HG02763 (cell line): ENCODE measurements around the gene GGTLC2.
"Not testable (repeated sequence)": the region's sequence is repeated elsewhere in the genome, so short reads cannot be mapped to it uniquely, and the experiment has no call there.

ENCODE experiments used
- ATAC-seq: cut with Tn5 transposase; IDR thresholded peaks from one replicate; pipeline ENCODE4 v1.9.1; 2021; ENCODE audit warnings: mild to moderate bottlenecking, moderate library complexity; ENCODE audit not compliant: unreplicated experiment

GGTLC2 gene

DNA sequence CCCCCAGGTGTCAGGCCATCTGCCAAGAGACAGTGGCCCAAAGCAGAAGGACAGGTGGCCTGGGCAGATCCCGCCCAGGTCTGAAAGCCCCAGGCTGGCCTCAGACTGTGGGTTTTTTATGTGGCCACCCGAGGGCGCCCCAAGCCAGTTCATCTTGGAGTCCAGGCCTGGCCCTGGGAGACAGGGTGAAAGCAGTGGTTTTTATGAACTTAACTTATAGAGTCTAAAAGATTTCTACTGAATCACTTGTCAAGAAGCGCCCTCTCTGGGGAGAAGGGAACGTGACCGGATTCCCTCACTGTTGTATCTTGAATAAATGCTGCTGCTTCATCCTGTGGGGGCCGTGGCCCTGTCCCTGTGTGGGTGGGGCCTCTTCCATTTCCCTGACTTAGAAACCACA is 8.2 kb upstream of the GGTLC2 start:
- ATAC-seq = not testable (repeated sequence)

- not testable (repeated sequence) for ATAC-seq
These were observed 6.1 kb upstream of the GGTLC2 start for GRCh38 chr22:22638313-22638712.

- ATAC-seq = not testable (repeated sequence)
These were observed 2.2 kb upstream of the GGTLC2 start for GRCh38 chr22:22642255-22642654.

GRCh38 chr22:22645969-22646368 is 1.6 kb downstream of the GGTLC2 start:
- not testable (repeated sequence) for ATAC-seq

DNA sequence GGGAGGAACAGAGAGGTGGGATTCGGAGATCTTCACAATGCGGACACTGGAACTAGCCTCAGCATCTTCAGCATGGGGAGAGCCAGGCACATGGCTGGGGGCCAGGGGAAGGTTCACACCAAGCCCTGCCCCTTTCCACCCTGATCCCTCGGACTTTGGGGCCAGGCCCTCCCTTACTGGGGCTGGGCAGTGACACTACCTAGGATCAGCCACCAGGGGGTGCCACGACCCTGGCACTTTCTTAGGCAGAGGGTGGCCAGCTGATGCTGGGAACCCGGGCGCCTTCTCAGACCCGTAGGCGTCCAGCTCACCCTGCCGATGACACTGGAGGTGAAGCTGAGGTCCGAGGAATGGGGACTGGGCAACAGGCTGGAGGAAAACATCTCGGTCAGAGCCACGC is 3.5 kb downstream of the GGTLC2 start:
- ATAC-seq = not testable (repeated sequence)

- not testable (repeated sequence) for ATAC-seq
These were observed 4.6 kb downstream of the GGTLC2 start for GRCh38 chr22:22648863-22649536.

- not testable (repeated sequence) for ATAC-seq
These were observed 5.3 kb downstream of the GGTLC2 start for GRCh38 chr22:22649761-22650160.

DNA sequence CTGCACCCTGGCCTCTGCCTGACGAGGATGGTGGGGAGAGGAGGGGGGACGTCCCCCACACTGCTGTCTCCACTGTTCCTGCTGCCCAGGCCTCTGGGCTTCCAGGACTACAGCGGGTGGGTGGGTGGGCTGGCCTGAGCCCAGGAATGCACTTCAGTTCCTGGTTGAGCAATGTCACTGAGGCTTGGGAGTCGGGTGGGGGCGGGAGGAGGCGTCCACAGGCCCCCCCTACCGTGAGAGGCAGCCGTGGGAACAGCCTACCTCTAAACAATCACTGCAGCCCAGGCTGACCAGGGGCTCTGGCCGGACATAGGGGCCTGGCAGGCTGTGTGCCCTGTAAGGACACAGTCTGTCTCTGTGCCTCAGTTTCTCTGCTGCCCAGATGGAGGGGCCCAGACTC is 6.0 kb downstream of the GGTLC2 start:
- not testable (repeated sequence) for ATAC-seq

- not testable (repeated sequence) for ATAC-seq
These were observed 6.5 kb downstream of the GGTLC2 start for GRCh38 chr22:22650803-22651515.

- not testable (repeated sequence) for ATAC-seq
These were observed 7.2 kb downstream of the GGTLC2 start for GRCh38 chr22:22651593-22651992.

GRCh38 chr22:22652102-22652501 is 7.7 kb downstream of the GGTLC2 start:
- ATAC-seq = not testable (repeated sequence)

GRCh38 chr22:22652573-22652972 is 8.2 kb downstream of the GGTLC2 start:
- not testable (repeated sequence) for ATAC-seq

- not testable (repeated sequence) for ATAC-seq
These were observed 9.4 kb downstream of the GGTLC2 start for GRCh38 chr22:22653677-22654381.

GRCh38 chr22:22655452-22656290 is 11.3 kb downstream of the GGTLC2 start:
- no peak for ATAC-seq

DNA sequence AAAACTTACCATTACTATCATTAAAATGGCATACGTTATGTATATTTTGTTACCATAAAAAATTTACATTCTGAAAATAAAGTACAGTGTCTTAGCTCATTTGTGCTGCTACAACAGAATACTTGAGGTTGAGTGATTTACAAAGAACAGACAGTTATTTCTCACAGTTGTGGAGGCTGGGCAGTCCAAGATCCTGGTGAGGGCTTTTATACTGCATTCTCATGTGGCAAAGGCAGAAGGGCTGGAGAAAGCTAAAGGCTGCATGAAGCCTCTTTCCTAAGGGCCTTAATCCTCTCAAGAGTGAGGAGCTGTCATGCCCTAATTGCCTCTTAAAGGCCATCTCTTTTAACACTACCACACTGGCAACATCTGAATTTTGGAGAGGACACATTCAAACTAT is 13.3 kb downstream of the GGTLC2 start:
- ATAC-seq = no peak

GRCh38 chr22:22661275-22661674 is 16.9 kb downstream of the GGTLC2 start:
- no peak for ATAC-seq

GRCh38 chr22:22662095-22662494 is 17.7 kb downstream of the GGTLC2 start:
- no peak for ATAC-seq

GRCh38 chr22:22663861-22664800 is 19.7 kb downstream of the GGTLC2 start:
- no peak for ATAC-seq

DNA sequence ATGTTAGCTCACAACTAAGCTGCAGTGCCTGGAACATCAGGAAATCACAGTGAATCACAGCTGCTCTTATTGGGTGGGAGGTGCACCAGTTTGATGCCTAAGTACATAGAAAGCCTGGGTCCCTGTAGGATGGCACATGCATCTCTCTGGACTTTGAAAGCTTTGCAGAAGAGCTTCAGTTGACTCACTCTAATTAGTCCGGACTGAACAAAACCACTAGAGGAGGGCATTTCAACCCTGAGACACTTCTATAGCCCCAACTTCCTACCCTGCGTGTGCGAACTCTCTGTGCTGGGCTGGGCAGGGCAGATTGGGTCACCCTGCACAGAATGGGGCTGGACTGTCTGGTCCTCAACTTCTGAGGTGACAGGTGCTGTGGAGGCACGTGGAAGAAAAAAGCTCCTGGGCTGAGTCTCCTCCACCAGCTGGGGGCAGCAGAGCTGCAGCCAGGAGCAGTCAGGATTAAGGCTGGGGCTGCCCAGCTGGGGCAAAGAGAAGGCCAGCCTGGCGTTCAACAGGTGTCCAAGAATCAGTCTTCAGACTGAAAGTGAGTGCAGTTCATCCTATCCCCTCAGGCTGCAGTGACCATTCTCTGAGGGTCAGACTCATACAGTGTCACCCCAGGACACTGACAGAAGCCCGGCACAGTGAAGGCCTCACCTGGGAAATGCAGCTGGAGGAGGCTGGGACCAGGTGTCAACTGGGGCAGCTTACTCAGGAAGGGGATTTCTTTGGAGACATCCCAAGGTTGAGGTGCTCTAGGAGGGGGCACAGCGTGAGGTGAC is 22.1 kb downstream of the GGTLC2 start:
- no peak for ATAC-seq
